NCI-H1930 (cell line): ENCODE results near the gene F2RL1.
"Not testable (repeated sequence)": the region's sequence is repeated elsewhere in the genome, so short reads cannot be mapped to it uniquely, and the experiment has no call there.

ENCODE experiments used
- DNase-seq, 2 experiments: peaks; one replicate each; lab custom pipeline; 2025; lab: John Stamatoyannopoulos, UW

The F2RL1 gene

DNA sequence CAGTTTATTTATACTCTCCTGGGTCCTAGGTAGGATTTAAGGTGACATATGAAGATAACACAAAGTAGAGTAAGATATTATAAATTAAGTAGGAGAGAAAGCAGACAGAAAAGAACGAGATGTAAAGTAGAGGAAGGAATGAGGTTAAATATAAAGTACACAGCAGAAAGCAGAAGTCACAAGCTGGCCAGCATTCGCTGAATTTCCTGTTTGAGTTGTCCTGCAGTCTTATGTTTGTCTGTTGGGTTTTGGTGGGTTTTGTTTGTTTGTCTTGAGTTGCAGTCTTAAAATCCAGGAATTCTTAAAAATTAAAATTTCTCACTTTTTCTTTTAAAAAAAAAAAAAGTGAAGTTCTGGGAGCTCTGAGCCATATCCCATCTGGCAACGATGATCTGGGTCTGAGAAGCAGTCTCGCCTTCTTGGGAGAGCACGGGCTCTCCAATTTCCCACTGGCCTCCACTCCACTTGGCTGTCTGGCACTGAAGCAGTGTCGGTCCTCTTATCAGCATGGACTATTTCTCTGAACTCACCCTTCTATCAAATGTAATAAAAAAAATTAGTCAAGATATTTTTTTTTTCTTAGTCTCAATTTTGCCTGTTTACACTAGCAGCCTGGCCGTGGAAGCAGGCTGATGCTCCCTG is 33.0 kb downstream of the F2RL1 start:
- DNase-seq = no peak

DNA sequence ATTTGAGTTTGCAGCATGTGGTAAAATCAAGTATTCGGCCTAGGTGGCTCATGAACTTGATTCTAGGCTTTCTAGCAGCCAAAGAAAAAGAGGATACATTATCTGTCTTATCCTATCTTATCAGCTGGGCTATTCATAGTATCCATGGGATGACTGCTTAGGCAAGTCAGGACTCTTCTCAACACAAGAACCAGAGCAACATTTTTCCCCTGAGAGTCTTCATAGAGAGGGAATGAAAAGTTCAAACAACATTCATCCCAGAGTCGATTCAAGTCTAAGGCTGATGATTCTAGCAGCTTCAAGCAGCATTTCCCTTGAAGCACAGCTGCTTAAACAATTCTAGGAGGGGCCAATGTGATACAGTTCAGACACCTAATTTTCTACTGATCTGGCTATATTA is 33.9 kb downstream of the F2RL1 start:
- no peak for DNase-seq

DNA sequence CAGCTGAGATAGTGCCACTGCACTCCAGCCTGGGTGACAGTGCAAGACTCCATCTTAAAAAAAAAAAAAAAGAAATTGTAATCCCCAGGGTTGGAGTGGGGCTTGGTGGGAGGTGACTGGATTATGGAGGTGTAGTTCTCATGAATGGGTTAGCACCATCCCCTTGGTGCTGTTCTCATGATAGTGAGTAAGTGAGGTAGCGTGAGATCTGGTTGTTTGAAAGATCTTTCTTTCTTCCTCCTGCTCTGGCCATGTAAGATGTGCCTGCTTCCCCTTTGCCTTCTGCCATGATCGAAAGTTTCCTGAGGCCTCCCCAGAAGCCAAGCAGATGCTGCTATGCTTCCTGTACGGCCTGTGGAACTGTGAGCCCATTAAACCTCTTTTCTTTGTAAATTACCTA is 34.9 kb downstream of the F2RL1 start:
- not testable (repeated sequence) for DNase-seq

DNA sequence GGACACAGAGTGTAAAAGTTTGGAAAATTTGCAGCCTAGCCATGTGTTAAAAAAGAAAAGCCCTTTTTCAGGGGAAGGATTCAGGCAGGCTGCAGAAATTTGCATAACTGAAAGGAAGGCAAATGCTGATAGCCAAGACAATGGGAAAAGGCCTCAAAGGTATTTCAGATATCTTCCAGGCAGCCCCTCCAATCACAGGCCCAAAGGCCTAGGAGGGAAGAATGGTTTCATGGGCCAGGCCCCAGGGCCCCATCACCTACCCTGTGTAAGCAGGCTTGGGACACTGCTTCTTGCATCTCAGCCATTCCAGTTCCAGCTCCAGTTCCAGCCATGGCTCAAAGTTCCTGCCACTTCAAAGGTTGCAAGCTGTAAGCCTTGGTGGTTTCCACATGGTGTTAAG is 35.8 kb downstream of the F2RL1 start:
- no peak for DNase-seq

DNA sequence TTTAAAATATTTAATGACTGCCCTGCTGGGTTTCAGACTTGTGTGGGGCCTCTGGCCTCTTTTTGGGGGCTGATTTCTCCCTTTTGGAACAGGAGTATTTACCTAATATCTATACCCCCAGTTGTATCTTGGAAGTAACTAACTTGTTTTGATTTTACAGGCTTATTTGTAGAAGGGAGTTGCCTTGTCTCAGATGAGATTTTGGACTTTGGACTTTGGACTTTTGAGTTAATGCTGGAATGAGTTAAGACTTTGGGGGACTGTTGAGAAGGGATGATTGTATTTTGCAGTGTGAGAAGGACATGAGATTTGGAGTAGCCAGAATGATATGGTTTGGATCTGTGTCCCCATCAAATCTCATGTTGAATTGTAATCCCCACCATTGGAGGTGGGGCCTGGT is 36.7 kb downstream of the F2RL1 start:
- DNase-seq = not testable (repeated sequence)

DNA sequence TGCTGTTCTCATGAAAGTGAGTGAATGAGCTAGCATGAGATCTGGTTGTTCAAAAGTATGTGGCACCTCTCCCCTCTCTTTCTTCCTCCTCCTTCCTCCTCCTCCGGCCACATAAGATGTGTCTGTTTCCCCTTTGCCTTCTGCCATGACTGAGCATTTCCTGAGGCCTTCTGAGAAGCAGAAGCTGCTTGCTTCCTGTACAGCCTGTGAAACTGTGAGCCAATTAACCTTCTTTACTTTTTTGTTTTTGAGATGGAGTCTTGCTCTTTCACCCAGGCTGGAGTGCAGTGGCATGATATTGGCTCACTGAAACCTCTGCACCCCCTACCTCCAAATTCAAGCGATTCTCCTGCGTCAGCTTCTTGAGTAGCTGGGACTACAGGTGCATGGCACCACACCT is 37.1 kb downstream of the F2RL1 start:
- DNase-seq = no peak

DNA sequence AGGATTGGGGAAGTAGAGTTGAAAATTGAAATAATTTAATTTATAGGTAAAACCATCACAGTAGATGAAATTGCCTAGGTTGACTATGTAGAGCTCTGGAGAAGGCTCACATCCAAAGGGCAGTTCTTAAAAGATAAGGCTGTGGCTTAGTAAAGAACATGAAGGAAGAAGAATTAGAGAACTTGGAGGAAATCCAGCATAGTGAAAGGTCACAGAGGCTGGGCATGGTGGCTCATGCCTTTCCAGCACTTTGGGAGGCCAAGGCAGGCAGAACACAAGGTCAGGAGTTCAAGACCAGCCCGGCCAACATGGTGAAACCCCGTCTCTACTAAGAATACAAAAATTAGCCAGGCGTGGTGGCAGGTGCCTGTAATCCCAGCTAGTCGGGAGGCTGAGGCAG is 38.0 kb downstream of the F2RL1 start:
- not testable (repeated sequence) for DNase-seq

DNA sequence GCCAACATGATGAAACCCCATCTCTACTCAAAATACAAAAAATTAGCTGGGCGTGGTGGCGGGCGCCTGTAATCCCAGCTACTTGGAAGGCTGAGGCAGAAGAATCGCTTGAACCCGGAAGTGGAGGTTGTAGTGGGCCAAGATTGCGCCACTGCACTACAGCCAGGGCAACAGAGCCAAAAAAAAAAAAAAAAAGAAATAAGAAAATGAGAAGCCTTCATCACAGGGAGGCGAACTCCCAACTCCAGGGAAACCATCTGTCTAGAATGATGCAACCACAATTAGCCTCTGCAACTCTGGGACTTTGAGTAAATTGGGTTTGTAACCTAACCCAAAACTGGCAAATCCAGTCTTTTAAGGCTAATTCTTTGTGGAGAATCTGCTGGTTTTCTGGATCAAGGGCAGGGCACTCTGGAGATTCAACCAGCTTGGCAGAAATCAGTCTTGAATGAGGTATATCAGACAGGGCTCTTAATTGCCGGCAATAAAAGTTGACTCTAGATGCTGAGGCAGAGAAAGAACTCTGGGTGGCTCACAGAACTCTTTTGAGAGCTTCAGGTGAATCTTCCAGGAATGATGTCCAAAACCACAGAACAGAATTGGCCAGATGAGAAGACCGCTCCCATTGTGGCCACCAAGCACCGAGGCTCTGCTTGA is 40.9 kb downstream of the F2RL1 start:
- DNase-seq = no peak

DNA sequence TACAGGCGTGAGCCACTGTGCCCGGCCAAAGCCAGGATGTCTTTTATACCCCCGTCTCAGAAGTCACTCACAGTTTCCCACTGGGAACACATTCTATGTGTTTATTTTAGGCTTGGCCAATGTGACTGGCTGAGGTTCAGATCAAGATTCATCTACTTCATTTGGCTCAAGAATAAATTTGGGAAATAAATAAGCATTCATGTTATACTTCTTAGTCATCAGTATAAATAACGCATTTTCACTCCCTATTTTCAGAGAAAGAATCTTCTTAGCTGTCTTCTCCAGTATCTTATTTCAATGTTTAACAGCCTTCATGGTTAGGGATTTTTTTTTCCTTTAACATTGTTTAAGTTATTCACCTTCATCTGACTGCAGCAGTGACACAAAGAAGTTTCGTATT is 42.8 kb downstream of the F2RL1 start:
- no peak for DNase-seq

DNA sequence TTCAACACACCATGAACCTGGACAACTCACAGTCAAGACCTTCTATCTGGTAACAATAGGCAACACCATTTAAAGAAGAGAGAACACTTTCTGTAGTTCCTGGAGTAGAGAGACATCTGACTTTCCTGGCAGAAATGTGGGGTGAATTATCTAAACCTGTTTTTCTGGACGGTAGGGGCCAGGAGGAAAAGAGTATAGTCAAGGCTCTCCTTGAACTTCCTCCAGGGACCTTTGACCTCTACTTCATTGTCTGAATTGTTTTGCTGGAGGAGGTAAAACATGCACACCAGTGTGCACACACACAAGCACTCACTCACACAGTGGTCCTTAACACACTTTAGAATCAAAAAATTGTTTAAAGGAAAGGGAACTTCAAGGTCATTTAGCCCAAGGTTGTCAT is 44.2 kb downstream of the F2RL1 start:
- no peak for DNase-seq

DNA sequence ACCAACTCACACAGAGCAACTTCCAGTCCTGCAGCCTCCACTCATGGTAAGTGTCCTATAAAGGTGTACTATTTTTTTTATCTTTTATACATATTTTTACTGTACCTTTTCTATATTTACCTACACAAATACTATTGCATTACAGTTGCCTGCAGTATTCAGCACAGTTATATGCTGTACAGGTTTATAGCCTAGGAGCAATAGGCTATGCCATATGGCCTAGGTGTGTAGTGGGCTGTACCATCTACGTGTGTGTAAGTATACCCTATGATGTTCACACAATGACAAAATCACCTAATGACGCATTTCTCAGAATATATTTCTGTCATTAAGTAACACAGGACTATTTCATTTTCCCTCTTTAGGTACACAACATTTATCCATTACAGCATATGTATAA is 47.7 kb downstream of the F2RL1 start:
- DNase-seq = no peak

DNA sequence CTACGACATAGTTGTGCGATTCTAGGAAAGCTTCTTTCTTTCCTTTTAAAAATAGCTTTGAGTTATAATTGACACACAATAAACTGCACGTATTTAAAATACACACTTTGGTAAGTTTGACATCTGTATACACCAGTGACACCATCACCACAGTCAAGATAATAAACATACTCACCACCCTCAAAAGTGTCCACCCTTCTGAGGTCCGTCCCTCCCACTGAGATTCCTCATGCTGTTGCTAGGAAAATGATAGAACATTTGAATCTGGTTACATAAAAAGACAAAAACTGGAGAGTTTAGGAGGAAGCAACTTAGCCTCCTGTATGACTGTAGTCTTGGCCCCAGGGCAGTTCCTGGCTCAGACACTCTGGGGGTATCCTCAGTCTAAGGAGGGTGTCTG is 48.2 kb downstream of the F2RL1 start:
- DNase-seq = no peak

DNA sequence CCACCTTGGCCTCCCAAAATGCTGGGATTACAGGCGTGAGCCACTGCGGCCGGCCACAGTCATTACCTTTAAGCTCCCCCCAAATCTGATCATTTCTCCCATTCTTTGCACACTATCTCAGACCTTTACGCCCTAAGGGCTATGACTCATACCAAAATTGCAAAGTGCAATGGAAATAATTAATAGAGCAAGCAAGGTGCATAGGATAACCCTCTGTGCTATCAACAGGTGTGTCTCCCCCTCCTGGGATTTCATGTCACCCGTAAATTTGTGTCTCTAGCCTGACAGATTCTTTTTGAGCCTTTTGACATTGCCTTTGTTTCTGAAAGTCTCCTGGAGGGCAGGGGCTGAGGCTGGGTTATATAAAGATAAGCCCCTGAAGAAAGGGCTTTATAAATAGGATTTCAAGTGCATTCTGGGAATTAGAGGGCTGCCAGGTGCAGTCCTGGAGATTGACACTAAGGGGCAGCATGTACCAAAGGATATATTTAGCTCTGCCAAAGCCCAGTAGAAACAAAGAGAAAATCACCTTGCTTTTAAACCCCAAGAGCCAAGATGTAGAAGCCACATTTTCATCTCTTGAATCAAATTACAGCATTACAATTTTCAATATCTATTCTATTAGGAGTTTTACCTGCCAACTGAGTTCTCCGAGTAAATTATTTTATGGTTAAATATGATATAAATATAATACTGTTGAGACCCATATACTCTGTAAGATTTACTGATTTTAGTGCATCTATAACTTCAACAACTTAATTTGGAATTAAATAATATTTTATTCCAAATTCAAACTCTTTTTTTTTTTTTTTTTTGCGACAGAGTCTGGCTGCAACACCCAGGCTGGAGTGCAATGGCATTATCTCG is 49.2 kb downstream of the F2RL1 start:
- peak; percentile 4 to 40 for DNase-seq

DNA sequence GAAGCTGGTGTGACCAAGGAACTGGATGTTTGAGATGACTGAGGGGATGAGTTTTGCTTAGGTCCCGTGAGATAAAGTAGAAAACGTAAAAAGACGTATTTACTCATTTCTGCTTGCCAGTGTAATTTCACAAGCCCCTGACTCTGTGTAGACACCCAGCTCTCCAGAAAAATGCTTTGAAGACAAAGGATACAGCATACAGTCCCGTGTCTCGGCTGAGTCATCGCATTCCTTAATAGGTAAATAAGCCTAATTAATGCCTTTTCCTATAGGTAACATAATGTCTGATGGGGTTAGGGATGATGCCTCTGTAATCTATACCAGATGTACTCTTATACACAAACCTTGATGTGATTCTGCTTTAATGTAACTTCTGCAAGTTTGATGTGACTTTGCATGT is 51.2 kb downstream of the F2RL1 start:
- DNase-seq = no peak

DNA sequence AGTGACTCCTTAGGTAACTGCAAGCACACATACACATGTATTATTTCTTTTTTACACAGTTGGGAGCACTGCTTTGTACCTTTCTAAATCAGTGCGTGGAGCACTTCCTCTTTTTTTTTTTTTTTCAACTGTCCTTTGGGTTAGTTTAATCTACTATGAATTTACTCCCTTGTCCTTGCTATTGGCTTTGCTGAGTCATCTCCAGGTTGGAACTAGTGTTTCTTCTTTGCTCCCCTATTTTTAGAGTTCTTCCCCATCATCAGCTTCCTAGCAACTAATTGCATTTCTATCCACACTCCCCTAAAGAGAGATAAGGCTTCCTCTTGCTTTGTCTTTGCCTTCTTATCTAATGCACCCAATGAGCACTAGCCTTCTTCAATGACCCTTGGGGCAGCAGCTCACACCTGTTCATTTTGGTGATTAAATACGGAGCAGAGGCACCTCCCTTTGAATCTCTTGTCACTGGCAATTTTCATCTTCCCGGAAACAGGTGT is 55.3 kb downstream of the F2RL1 start:
- DNase-seq = no peak
